GM12874 (cell line): ENCODE data around the gene P4HB.

Source experiments
- TF ChIP-seq, protein P1 (sequence below): IDR thresholded peaks from 2 replicates; pipeline ENCODE4 v1.5.1; 2011; ENCODE audit warnings: low read depth, mild to moderate bottlenecking, control low read depth, low read length, moderate library complexity; ENCODE audit not compliant: insufficient read depth

Gene P4HB

DNA sequence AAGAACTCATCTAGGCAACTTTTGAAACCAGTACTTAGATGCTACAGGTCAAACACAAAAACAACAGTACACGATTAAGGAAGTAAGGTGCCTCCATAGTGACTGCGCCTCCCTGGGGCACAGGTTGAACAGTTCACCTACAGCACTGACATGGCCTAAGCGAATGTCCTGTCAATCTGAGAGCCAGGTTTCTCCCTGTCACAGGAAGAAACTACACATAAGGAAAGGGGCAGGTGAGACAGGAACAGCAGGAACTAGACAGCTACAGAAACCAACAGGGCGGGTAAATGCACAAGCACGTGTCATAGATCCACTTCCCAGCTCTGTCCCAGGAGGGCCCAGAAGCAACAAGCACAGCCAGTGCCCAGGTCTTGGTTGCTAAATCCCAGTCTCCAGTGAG, 18.8 kb upstream of the P4HB start:
- TF ChIP-seq, protein P1, sequence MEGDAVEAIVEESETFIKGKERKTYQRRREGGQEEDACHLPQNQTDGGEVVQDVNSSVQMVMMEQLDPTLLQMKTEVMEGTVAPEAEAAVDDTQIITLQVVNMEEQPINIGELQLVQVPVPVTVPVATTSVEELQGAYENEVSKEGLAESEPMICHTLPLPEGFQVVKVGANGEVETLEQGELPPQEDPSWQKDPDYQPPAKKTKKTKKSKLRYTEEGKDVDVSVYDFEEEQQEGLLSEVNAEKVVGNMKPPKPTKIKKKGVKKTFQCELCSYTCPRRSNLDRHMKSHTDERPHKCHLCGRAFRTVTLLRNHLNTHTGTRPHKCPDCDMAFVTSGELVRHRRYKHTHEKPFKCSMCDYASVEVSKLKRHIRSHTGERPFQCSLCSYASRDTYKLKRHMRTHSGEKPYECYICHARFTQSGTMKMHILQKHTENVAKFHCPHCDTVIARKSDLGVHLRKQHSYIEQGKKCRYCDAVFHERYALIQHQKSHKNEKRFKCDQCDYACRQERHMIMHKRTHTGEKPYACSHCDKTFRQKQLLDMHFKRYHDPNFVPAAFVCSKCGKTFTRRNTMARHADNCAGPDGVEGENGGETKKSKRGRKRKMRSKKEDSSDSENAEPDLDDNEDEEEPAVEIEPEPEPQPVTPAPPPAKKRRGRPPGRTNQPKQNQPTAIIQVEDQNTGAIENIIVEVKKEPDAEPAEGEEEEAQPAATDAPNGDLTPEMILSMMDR: no peak

DNA sequence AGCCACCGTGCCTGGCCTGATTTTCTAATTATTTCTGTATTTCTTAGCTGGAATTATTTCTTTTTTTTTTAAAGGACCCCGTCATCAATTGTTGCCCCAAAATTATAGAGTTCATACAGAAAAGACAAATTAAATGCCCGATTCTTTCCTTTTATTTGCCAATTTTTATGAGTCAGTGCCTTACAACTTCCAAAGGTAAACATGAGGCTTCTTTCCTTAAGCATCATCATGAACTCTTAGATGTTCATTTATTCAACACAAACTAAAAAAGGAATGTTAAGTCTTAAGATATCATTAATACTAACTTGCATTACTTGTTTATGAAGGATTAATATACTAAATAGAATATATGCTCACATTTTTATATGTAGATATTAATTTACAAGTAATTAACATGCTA, 18.0 kb upstream of the P4HB start:
- TF ChIP-seq, protein P1: no peak

DNA sequence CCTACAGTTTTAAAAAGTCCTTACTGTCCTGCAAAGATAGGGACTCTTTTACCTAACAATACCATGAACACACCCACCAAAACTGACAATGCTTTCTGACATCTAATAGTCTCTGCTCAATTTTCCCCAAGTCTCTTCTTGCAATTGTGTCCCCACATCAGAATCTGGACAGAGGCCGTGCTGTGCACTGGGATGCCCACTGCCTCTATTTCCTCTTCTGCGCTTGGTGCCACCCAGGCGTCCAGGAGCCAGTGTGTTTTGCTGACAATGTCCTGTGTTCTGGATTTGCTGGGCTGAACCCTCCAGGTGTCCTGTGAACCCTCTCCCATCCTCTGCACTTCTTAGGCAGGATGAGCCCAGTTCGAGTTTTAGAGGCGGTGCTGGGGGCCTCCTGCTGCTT, 17.2 kb upstream of the P4HB start:
- TF ChIP-seq, protein P1: no peak

DNA sequence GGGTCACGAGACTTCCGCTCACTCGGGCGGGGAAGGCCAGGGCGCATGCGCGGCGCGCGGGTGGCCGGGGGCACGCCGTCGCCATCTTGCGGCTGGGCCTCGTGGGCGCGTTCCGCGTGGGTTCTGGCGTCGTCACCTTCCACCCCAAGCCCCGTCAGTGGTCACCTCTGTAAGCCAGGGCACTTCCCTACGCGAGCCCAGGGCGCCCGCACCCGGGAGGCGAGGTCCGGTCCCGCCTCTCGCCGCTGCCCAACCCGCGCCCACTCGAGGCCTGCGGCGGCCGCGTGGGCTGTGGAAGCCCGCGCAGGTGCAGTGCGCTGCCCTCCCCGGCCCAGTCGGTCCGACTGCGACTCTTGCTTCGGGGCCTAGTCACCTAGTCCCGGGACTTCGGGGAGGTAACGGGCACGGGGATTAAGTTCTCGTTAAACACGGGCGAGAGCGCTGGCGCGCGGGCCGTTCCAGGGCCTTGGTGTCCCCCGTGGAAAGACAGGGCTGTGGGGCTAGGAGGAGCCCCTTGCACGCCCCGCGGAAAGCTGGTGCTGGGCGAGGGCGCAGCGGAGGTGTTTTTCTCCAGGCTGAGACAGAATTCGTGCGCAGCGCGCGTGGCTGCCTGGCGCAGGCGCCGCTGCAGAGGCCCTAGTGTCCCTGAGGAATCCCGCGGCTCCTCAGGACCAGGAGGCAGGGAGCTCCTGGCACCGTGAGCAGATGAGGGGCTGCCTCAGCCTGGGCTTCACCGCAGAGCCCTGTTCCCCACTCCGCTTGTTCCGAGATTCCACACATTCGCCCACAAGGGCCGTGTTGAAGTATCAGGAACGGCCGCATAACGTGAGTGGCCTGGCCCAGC, 11.3 kb upstream of the P4HB start:
- TF ChIP-seq, protein P1: peak; percentile 48

DNA sequence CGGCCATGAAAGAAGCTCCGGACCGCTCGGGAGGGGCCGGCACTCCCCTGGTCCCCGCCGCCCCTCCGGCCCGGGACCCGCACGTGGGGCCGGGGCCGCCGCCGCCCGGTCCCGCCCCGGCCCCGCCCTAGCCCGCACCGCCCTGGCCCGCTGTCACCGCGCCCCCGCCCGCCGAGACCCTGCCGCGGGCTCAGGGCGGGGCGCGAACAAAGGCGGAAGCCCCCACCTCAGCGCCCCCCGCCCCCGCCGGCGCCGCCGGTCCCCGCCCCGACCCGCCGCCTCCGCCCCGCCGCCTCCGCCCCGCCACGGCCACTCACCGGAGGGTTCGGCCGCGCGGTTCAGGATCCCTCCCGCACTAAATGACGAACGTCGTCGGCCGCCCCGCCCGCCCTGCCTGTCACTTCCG, 10.6 kb upstream of the P4HB start, which contains the start of gene ARHGDIA:
Gene ARHGDIA, minus strand, starts transcription at position 357 of the 406 bp plus-strand sequence. CDS start 1,407 bp downstream, outside the sequence.
- TF ChIP-seq, protein P1: no peak

DNA sequence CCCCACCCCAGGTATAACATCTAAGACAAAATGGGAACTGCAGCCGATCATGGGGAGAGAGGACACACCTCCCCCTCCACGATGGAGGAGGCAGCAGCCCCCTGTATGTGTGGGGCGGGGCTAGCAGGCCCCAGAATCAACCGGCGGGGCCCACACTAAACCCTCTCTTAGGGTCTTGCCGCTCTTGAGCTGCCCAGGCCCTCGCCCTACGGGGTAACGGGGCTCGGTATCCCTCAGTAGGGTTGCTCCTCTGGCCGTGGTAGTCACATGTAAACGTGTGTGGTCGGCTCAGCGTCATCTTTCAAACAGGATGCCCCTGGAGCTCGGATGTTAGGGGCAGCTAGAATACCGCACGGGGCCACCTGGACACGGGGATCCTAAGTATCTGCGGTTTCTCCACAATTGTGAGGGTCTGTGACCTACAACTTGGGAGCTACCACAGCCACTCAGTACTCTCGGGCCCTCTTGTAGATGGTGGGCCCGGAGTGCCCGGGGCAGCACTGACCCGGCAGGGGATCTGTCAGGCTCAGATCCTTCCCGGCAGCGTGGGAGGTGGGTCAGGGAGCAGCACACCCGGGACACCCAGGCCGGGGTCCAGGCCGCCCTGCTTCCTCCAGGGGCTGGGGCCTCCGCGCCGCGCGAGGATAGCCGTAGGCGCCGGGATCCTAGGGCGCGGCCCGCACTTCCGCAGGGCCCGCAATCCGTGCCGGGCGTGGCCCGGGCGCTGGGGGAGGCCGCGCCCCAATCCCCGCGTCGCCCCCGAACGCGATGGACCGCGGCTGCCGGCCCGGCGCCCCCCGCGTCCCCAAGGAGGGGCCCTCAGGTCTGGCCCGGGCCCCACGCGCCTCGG, 10.0 kb upstream of the P4HB start:
- TF ChIP-seq, protein P1: no peak
